Ovary (tissue), 9 donors: ENCODE results near the gene TEX51. TPM values are rescaled to one million over a fixed set of nuclear protein-coding genes. Genes with fewer than 3 reads are reported as not detected.

Experiments
- DNase-seq, 5 donors: peaks; one replicate each; pipeline ENCODE4 v3.0.0-alpha.2; 2019 to 2020
- H3K27ac ChIP-seq, 2 donors: fragments of 200-600 bp; one replicate each; pipeline versions ENCODE4 v1.5.1 to v1.8.0; 2019 to 2022
- H3K27me3 ChIP-seq: fragments of 200-600 bp; one replicate; pipeline ENCODE4 v1.8.0; 2022
- H3K36me3 ChIP-seq: fragments of 200-600 bp; sonication (generic); one replicate; pipeline ENCODE4 v1.5.1; 2019
- H3K4me1 ChIP-seq: one replicate; pipeline ENCODE4 v1.8.1; 2013; ENCODE audit warnings: mild to moderate bottlenecking, moderate library complexity; ENCODE audit not compliant: insufficient read depth
- H3K4me3 ChIP-seq: fragments of 200-600 bp; sonication (generic); one replicate; pipeline ENCODE4 v1.5.1; 2017
- H3K9me3 ChIP-seq, 2 donors: fragments of 200-600 bp in 1 of 2; sonication (generic) in 1 of 2; one replicate each; pipeline versions ENCODE4 v1.5.1 to v1.8.1; 2013 to 2019; ENCODE audit warnings: mild to moderate bottlenecking in 1 of 2, moderate library complexity in 1 of 2
- CTCF ChIP-seq, 3 donors: fragments of 450-650 bp in 2 of 3; fragments of 200-600 bp in 1 of 3; IDR thresholded peaks; one replicate each; pipeline versions ENCODE4 v1.5.1 to v1.8.0; 2016 to 2022; ENCODE audit warnings: antibody characterized with exemption in 3 of 3, mild to moderate bottlenecking in 1 of 3
- EP300 ChIP-seq: sonication (generic); formaldehyde crosslinking; IDR thresholded peaks from one replicate; pipeline ENCODE4 v1.6.1; 2017; ENCODE audit warnings: antibody characterized with exemption
- POLR2A ChIP-seq: fragments of 450-650 bp; IDR thresholded peaks from one replicate; pipeline ENCODE4 v1.6.1; 2017; ENCODE audit warnings: antibody characterized with exemption, mild to moderate bottlenecking, moderate library complexity
- WGBS, 3 donors: extraction: QIAGEN DNeasy Blood & Tissue Kit in 1 of 3; methylation state at CpG; one replicate each; pipeline versions ENCODE4 v1.1.5 to v1.1.7; 2013 to 2017; 5-methylcytosine and 5-hydroxymethylcytosine counted together
- intact Hi-C, 4 donors: fragments of 100-400 bp; cut with DNase I; formaldehyde crosslinking; loops; one replicate each; pipeline versions ENCODE4 v1.11.0 to v1.15.1; 2022 to 2023
- polyA plus RNA-seq, 2 donors: library from polyadenylated mRNA; stranded (reverse); fragments of 200-250 nt in 1 of 2; fragments of 350-450 nt in 1 of 2; fragmentation: Illumina TruSeq in 1 of 2; extraction: RNeasy Lipid Tissue Mini Kit (QIAGEN cat#74804) in 1 of 2; gene quantifications; one replicate each; pipeline ENCODE4 v1.2.3, GENCODE V29; 2013 to 2014
- total RNA-seq, 7 donors: library from RNA; depleted of rRNA in 2 of 7; stranded (reverse); fragments of >200 nt in 2 of 7; fragmentation: NEBNext Ultra II Directional in 3 of 7; extraction: Animal tissue kit (Norgen Biotek cat#: 25700) in 3 of 7; gene quantifications; one replicate each; pipeline versions ENCODE4 v1.1.0 to v1.2.4, GENCODE V29; 2016 to 2023
- donor health status: DM: no; HTN: no; CAD: no; lungs with moderate emphysema.
- donor health status: DM: no; HTN: no; CAD: no.
- donor health status: Bipolar disorder and iron deficiency.
- donor health status: DM: yes; HTN: yes; CAD: no.
- donor health status: DM: no; HTN: no; CAD: no.
- donor health status: DM: yes; HTN: yes; CAD: no.

Gene TEX51
- total and polyA plus RNA-seq, 9 donors, result not detected

- 89 to 91% (median 90%) methylated on average over 4 of the region's 4 CpGs for WGBS, 3 donors
- Histone ChIP-seq H3K27me3 (no peaks in the 10 kb centered on the region), H3K36me3 (no peaks in the 10 kb centered on the region), H3K4me1 (no peaks in the 10 kb centered on the region), H3K27ac (no peak overlapping the region), H3K9me3 (no peaks in the 10 kb centered on the region), H3K4me3 (no peak overlapping the region)
- no peak for DNase-seq
- TF ChIP-seq CTCF (IDR thresholded peaks at IDR 0.05) (no peak), POLR2A (no peak), EP300 (no peak)
- intact Hi-C loops, result no loop called here
These were observed 32.2 kb upstream of the TEX51 start for GRCh38 chr2:126866451-126866850.

GRCh38 chr2:126874961-126875360 is 23.7 kb upstream of the TEX51 start:
- intact Hi-C loops, result no loop called here
- Histone ChIP-seq H3K4me1 (no peaks in the 10 kb centered on the region), H3K27ac (no peak overlapping the region), H3K36me3 (no peaks in the 10 kb centered on the region), H3K4me3 (no peak overlapping the region), H3K9me3 (no peaks in the 10 kb centered on the region), H3K27me3 (no peaks in the 10 kb centered on the region)
- no peak for DNase-seq
- TF ChIP-seq POLR2A (no peak), CTCF (IDR thresholded peaks at IDR 0.05) (no peak), EP300 (no peak)
- 70 to 84% (median 72%) methylated on average over 3 of the region's 3 CpGs for WGBS, 3 donors

GRCh38 chr2:126876631-126877030 is 22.1 kb upstream of the TEX51 start:
- no peaks in the 10 kb centered on the region for H3K27me3 ChIP-seq
- intact Hi-C loops, result no loop called here
- no peaks in the 10 kb centered on the region for H3K4me1 ChIP-seq
- H3K27ac ChIP-seq, result no peak overlapping the region
- no peaks in the 10 kb centered on the region for H3K9me3 ChIP-seq
- H3K4me3 ChIP-seq, result no peak overlapping the region
- TF ChIP-seq EP300 (no peak), POLR2A (no peak), CTCF (IDR thresholded peaks at IDR 0.05) (no peak)
- 70 to 76% (median 75%) methylated on average over 4 of the region's 4 CpGs for WGBS, 3 donors
- DNase-seq, result no peak
- H3K36me3 ChIP-seq, result no peaks in the 10 kb centered on the region

- H3K4me1 ChIP-seq, result no peaks in the 10 kb centered on the region
- no peaks in the 10 kb centered on the region for H3K36me3 ChIP-seq
- H3K4me3 ChIP-seq, result no peak overlapping the region
- no peak for DNase-seq
- no peaks in the 10 kb centered on the region for H3K9me3 ChIP-seq
- intact Hi-C loops, result no loop called here
- no peak overlapping the region for H3K27ac ChIP-seq
- 84 to 90% (median 90%) methylated on average over 5 of the region's 5 CpGs for WGBS, 3 donors
- H3K27me3 ChIP-seq, result no peaks in the 10 kb centered on the region
- TF ChIP-seq POLR2A (no peak), EP300 (no peak), CTCF (IDR thresholded peaks at IDR 0.05) (no peak)
These were observed 21.6 kb upstream of the TEX51 start for GRCh38 chr2:126877041-126877440.
